Hepatocyte (in vitro differentiated cells): Measurements from ENCODE around the gene HRH1.

ENCODE experiments used
- EZH2 ChIP-seq: fragments of 200-600 bp; sonication (generic); IDR thresholded peaks from 2 replicates; pipeline ENCODE4 v1.6.1; 2016; ENCODE audit warnings: antibody characterized with exemption, mild to moderate bottlenecking, borderline replicate concordance
- EZH2phosphoT487 ChIP-seq: fragments of 200-600 bp; sonication (generic); IDR thresholded peaks from one replicate; pipeline ENCODE4 v1.6.1; 2018; ENCODE audit warnings: antibody characterized with exemption, mild to moderate bottlenecking, low read depth, moderate library complexity; ENCODE audit not compliant: unreplicated experiment, severe bottlenecking
- TF ChIP-seq, protein P1 (sequence below): fragments of 200-600 bp; sonication (generic); IDR thresholded peaks from 2 replicates; pipeline ENCODE4 v1.5.1; 2016; ENCODE audit warnings: antibody characterized with exemption, mild to moderate bottlenecking; ENCODE audit not compliant: poor library complexity

DNA sequence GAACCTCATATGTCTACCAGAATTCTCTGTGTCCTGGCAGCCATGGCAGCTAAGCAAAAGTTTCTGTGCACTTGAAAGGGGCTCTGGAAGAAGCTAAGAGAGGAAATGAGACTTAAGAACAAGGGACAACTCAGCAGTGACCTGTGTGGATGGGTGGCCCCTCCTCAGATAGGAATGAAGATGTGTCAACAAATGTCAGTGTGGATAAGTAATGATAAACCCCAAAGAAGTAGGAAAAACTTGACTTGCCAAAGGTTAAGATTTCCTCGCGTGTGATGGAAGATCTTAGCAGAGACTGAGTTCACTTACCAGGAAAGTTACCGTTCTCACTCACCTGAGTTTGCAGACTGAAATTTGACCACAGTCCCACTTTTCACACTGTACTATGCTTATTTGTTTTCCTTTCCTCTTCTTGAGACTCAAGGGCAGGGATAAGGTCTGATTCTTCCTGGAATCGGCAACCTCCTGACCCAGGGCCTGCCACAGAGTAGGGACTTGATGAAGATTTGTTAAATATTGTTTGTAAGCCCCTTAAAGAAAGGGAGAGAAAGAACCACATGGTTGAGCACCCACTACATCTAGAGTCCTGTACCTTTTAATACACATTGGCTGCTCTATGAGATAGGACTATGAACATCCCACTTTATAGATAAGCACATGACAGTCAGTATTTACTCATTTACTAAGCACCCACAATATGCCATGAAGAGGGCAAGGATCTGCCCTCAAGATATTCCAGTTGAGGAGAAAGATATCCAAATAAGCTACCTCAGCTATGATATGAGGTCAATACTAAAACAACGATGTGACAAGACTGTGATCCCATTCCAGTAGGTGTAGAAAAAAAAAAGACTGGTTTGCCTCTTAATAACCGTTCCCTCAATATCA is 7.3 kb upstream of the HRH1 start:
- TF ChIP-seq, protein P1, sequence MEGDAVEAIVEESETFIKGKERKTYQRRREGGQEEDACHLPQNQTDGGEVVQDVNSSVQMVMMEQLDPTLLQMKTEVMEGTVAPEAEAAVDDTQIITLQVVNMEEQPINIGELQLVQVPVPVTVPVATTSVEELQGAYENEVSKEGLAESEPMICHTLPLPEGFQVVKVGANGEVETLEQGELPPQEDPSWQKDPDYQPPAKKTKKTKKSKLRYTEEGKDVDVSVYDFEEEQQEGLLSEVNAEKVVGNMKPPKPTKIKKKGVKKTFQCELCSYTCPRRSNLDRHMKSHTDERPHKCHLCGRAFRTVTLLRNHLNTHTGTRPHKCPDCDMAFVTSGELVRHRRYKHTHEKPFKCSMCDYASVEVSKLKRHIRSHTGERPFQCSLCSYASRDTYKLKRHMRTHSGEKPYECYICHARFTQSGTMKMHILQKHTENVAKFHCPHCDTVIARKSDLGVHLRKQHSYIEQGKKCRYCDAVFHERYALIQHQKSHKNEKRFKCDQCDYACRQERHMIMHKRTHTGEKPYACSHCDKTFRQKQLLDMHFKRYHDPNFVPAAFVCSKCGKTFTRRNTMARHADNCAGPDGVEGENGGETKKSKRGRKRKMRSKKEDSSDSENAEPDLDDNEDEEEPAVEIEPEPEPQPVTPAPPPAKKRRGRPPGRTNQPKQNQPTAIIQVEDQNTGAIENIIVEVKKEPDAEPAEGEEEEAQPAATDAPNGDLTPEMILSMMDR = no peak
- TF ChIP-seq EZH2phosphoT487 (no peak), EZH2 (no peak)
